HFF-Myc (cell line): Measurements from ENCODE around the gene MAST4.
"Not testable (repeated sequence)": the region's sequence is repeated elsewhere in the genome, so short reads cannot be mapped to it uniquely, and the experiment has no call there.

Source experiments
- DNase-seq: peaks from one replicate; pipeline ENCODE4 v3.0.0-alpha.2; 2011; ENCODE audit warnings: low read depth; ENCODE audit errors: extremely low read depth
- H3K4me3 ChIP-seq: replicated peaks from 2 replicates; pipeline ENCODE4 v1.5.1; 2011; ENCODE audit warnings: low read depth, mild to moderate bottlenecking, control low read depth, low read length
- CTCF ChIP-seq: IDR thresholded peaks from 2 replicates; pipeline ENCODE4 v1.5.1; 2012; ENCODE audit warnings: mild to moderate bottlenecking, low read depth, low read length, control low read depth; ENCODE audit errors: missing control alignments

The MAST4 gene

GRCh38 chr5:67115817-67116216 is 519.6 kb downstream of the MAST4 start:
- no peak for DNase-seq
- TF ChIP-seq CTCF: no peak
- H3K4me3 ChIP-seq: no peak overlapping the region

- no peak for TF ChIP-seq CTCF
- no peak overlapping the region for H3K4me3 ChIP-seq
- no peak for DNase-seq
These were observed 521.9 kb downstream of the MAST4 start for GRCh38 chr5:67118050-67118620.

GRCh38 chr5:67119010-67119409 is 522.8 kb downstream of the MAST4 start:
- DNase-seq: no peak
- TF ChIP-seq CTCF: no peak
- H3K4me3 ChIP-seq: no peak overlapping the region

- no peak for DNase-seq
- TF ChIP-seq CTCF: no peak
- no peak overlapping the region for H3K4me3 ChIP-seq
These were observed 523.8 kb downstream of the MAST4 start for GRCh38 chr5:67120032-67120431.

- no peak for DNase-seq
- no peak overlapping the region for H3K4me3 ChIP-seq
- TF ChIP-seq CTCF: no peak
These were observed 527.6 kb downstream of the MAST4 start for GRCh38 chr5:67123819-67124218.

- H3K4me3 ChIP-seq: no peak overlapping the region
- no peak for TF ChIP-seq CTCF
- no peak for DNase-seq
These were observed 528.4 kb downstream of the MAST4 start for GRCh38 chr5:67124556-67124955.

GRCh38 chr5:67127347-67127895 is 531.2 kb downstream of the MAST4 start:
- not testable (repeated sequence) for H3K4me3 ChIP-seq, DNase-seq
